Body of pancreas (tissue), 4 donors: ENCODE results near the gene CORO7.

Source experiments
- CTCF ChIP-seq, 7 experiments: fragments of 450-650 bp in 4 of 7; fragments of 200-600 bp in 3 of 7; sonication (generic) in 3 of 7; IDR thresholded peaks; one replicate each; pipeline ENCODE4 v1.5.1; 2016 to 2019; ENCODE audit warnings: antibody characterized with exemption in 7 of 7
- POLR2A ChIP-seq, 3 donors: fragments of 450-650 bp; IDR thresholded peaks; one replicate each; pipeline ENCODE4 v1.6.1; 2016; ENCODE audit warnings: antibody characterized with exemption in 3 of 3, mild to moderate bottlenecking in 2 of 3

- no peak for TF ChIP-seq POLR2A (IDR thresholded peaks at IDR 0.05)
- no peak for TF ChIP-seq CTCF (IDR thresholded peaks at IDR 0.05)
Measured at GRCh38 chr16:4354512-4355409, 61.6 kb downstream of the CORO7 start.
